GM12875 (cell line): Measurements from ENCODE around the gene SPINT2.

Source experiments
- H3K4me3 ChIP-seq: one replicate; pipeline ENCODE4 v1.5.1; 2011; ENCODE audit warnings: low read depth, low read length, control low read depth
- CTCF ChIP-seq: IDR thresholded peaks from 2 replicates; pipeline ENCODE4 v1.5.1; 2011; ENCODE audit warnings: low read depth, mild to moderate bottlenecking, control low read depth, inconsistent platforms, low read length, moderate library complexity, borderline replicate concordance; ENCODE audit not compliant: insufficient read depth

SPINT2 gene

DNA sequence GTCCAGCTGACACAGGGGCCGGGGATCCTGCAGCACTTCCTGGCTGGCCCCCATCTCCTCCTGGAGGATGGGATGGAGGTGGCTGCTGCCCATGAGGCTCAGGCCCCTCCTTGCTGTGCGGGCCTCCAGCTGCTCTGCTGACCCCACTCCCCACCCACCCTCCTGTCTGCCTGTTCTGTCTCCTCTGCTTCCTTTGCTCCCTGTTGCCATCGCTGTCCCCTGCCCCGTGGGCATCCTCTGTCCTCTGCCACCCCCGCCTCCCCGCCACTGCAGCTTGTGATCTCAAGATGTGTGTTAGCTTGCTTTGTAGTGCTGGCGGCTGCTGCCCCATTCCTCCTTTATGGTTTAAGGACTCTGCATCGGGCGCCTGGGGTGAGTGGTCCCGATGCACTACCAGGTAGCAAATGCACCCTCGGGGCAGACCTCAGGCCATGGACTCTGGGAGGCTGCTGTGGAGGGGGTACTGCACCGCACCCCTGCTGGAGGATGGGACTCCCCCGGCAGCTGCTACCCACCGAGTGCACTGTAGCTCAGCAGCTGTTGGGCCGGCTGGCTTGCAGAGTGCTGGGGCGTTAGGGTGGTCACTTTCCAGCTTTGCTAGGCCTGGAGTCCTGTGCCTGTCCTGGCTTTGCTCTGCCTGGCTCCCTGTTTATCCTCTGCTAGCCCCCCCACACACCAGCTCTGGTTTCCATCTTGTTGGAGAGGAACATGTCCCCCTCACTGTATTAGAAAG is 23.9 kb downstream of the SPINT2 start:
- H3K4me3 ChIP-seq: no peak overlapping the region
- no peak for TF ChIP-seq CTCF

- no peak overlapping the region for H3K4me3 ChIP-seq
- TF ChIP-seq CTCF: no peak
Measured at GRCh38 chr19:38289955-38290354, 25.6 kb downstream of the SPINT2 start.

- no peak for TF ChIP-seq CTCF
- no peak overlapping the region for H3K4me3 ChIP-seq
Measured at GRCh38 chr19:38290631-38291147, 26.3 kb downstream of the SPINT2 start.

DNA sequence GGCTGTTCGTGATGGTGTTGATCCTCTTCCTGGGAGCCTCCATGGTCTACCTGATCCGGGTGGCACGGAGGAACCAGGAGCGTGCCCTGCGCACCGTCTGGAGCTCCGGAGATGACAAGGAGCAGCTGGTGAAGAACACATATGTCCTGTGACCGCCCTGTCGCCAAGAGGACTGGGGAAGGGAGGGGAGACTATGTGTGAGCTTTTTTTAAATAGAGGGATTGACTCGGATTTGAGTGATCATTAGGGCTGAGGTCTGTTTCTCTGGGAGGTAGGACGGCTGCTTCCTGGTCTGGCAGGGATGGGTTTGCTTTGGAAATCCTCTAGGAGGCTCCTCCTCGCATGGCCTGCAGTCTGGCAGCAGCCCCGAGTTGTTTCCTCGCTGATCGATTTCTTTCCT is 27.5 kb downstream of the SPINT2 start:
- TF ChIP-seq CTCF: no peak
- no peak overlapping the region for H3K4me3 ChIP-seq

GRCh38 chr19:38293281-38293680 is 28.9 kb downstream of the SPINT2 start:
- TF ChIP-seq CTCF: no peak
- H3K4me3 ChIP-seq: no peak overlapping the region

- no peak for TF ChIP-seq CTCF
- H3K4me3 ChIP-seq: no peak overlapping the region
Measured at GRCh38 chr19:38294090-38294489, 29.7 kb downstream of the SPINT2 start.
